Stimulated activated CD4-positive, alpha-beta T cell treated with anti-CD3 and anti-CD28 coated beads, Interleukin-15, amount 100 ng/mL, for 24 hours (primary cell): ENCODE data around the gene KCTD1.

Experiments
- DNase-seq: peaks from one replicate; pipeline ENCODE4 v3.0.0-alpha.2; 2020

The KCTD1 gene

DNA sequence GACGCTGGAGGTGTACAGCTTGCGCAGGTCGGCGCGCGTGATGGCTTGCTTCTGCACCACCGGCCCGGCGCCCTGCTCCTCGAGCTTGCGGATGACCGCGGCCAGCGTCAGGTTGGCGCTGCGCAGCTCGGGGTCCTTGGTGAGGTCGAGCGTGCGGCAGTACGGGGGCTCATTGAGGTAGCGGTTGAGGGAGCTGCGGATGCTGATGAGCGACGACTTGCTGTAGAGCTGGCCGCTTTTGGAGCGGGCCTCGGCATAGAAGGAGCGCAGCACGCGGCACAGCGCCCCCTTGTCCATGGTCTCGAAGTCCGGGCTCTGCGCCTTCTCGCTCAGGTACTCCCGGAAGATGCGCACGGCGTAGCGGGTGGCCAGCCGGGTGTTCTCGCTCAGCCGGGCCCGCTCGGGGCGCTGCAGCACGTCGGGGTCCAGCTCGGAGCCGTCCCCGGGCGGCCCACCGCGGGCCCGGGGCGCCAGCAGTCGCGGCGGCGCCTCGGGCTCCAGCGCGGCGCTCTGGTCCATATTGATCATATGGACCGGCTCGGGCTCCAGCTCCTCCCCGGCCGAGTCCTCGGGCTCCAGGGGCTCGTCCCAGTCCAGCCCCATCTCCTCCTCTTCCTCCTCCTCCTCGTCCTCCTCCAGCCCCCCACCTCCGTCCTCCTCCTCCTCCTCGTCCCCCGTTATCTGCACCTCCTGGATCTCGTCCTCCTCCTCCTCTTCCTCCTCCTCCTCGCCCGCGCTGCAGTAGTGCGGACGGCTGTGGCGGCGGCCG, 523 bp downstream of the KCTD1 start:
- DNase-seq = peak; percentile 77

DNA sequence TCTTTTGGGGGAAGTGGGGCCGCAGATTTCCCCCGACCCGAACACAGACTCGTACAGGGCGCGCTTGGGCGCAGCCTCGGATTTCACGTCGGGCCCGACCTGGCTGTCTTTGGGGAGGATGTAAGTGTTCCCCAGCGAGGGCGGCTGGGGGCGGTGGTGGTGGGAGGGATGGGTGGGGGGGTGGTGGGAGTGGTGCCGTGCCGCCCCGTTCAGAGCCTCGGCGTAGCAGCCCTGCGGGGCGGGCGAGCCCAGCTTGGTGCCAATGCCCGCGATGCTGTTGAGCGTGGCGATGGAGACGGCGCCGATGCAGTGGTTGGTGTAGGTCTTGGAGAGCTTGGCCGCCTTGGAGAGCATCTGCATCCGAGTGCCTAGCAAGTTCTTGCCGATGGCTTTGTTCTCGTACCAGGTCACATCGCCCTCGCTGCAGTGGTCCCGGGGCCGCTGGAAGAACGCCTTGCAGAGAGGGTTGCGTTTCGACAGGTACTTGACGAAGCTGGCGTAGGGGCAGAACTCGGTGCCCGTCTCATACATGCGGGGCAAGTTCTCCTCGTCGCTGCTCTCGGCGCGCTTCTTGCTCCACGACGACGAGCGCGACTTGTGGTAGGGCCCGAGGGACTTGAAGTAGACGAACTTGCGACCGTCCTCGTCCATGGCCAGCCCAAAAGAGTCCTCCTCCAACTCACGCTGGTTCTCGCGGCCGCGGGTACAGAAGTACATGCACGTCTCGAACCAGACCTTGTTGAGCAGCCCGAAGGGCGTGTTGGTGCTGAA, 1.3 kb downstream of the KCTD1 start:
- peak; percentile 2 for DNase-seq

DNA sequence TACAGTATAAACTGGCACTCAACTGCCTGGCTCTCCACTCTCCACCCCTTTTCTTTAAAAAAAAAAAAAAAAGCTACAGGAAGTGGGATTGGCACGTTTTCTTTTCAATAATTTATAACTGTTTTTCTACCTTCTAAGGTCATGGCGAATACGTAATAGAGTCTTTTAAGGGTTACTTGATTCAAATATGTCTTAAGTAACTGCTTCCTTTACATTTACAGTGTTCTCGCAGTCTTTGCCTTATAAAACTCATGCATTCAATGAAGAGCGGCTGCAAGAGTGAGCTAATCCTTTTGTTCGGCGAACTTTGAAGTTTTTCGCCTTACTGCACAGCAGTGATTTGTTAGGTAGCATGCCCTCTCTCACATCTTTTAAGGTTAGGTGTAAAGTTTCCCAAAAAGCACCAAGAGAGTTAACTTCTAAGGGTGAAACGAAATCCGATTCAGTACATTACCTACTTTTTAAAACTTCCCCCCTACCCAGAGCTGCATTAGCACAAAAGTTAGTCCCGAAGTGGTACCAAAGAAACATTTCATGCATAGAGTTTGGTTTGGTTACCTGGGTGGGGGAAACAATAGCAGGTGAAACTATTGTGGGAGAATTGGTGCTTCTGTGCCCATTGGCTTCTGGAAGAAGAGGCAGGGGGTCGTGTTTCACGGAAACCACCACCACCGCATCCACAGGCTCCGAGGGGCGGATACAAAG, 2.0 kb downstream of the KCTD1 start:
- DNase-seq = no peak

DNA sequence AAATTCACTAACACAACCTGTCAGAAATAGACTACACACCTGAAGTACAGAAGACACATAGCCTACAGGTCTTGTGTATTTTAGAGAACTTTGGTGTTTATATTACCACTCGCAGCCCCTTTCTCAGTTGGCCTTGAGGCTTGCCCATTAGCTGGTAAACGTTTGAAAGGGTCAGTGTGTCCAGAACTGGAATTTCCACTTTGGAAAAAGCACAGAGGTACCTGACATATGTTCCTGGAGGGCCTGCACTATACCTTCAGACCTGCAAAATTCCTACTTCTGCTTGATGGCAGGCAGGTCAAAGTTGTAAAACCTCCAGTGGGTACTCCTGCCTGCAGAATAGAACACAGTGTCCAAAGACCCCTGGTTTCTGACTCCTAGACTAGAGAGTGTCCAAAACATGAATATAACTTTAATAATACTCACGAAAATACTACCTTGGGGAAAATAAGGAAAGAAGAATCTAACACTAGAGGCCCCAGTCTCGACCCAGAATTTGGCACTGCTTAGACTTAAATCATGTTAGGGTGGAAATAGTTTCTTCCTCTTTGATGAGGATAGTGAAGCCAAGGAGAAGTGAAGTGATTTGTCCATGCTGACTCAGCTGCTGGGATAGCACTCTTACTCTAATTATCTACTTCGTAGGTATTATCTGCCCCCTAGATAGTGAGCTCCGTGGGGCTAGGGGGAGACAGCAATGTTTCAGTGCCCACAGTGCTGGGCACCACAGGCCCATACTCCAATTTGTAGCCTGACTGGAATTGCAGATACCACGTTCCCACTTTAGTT, 2.8 kb downstream of the KCTD1 start:
- no peak for DNase-seq

GRCh38 chr18:26544451-26544850, 3.9 kb downstream of the KCTD1 start:
- DNase-seq = no peak

GRCh38 chr18:26543373-26543772, 5.0 kb downstream of the KCTD1 start:
- no peak for DNase-seq

DNA sequence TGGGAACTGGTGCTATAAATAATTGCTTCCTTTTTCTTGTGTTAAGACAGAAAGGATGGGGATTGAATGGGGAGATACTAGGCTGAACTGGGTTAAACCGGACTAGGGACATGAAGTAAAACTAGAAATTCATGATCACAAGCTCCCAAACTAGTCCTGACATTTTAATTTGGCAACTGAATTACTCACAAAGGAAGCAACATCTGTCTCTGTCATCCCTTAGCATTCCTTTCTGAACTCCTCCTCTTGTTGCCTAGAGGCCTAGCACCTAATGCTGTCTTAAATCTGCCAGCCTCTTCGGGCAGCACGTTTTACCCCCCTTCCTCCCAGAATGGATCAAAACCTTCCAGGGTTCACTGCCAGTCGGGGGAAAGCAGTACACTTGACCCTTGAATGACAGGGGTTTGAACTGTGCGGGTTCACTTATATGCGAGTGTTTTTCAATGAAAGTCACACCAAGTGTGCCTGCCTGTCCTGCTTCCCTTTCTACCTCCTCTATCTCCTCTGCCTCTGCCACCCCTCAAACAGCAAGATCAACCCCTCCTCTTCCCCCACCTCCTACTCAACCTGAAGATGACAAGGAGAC, 8.2 kb downstream of the KCTD1 start:
- no peak for DNase-seq

- DNase-seq = no peak
Observed at GRCh38 chr18:26538524-26538923, 9.8 kb downstream of the KCTD1 start.

DNA sequence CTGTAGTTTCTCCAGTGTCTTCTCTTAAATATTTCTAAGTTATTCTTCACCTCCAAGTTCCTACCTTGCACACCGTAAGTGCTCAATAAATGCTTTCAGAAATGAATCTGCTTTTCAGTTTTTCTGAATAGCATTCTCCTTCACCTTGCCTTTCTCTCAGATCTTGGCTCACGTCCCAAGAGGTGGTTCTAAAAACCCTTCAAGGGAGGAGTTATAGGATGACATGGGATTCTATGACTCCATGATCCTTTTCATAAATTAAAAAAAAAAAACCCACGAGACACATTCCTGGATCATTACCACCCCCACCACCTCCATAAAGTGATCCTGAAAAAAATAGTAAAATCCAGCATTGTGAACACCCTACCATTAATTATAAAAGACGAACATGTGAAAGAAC, 11.7 kb downstream of the KCTD1 start:
- DNase-seq = no peak

- no peak for DNase-seq
Observed at GRCh38 chr18:26536032-26536431, 12.3 kb downstream of the KCTD1 start.

DNA sequence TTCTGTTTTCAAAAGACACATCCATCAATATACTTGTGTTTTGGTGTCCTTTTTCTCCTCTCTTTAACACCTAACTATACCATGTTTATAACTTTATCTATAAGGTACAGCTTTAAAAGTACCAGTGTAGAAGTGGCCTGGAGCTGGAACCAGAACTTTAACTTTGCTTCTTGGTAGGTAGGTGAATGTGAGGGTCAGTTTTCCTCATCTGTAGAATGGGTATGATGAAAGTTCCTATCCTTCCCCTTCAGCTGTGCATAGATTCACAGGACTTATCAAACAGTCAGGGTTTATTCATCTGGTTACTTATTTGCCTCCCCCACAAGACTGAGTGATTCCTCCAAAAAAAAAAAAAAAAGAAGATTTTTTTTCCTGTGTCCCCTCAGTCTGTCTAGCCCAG, 12.7 kb downstream of the KCTD1 start:
- no peak for DNase-seq

DNA sequence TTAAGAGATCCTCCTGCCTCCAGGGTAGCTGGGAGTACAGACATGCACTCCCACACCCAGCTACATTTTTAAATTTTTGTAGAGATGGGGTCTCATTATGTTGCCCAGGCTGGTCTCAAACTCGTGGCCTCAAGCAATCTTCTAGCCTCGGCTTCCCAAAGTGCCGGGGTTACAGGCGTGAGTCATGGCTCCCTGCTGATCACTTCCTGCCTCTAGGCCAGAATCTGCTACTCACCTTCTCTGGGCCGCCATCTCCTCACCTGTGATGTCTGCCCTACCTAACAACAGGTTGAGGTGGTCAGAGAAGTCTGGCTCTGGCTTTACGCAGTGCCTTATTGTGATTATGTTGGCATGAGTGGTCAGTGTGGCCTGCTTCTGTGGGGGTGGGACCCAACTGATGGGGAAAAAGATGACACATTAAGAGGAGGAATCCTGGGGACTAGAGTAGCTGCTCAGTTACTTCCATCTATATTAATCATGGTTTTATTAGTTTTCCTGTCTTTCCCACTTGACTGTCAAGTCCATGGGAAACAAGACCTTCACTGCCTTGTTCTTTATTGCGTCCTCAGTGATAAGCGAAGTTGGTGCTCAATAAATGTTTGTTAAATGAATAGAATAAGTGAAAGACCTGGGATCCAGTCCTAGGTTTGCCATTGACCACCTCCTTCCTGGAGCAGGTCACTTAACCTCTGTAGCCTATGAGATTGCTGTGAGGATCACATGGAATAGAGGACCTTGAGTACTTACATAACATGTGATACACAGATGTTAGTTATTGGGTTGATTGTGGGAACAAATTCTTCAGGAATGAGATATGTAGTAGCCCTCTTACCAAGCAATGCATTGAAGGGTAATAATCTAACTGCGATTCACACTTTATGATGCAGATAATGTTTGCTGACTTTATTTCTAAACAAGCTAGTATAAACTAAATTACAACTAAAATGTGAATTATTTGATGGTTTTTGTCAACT, 15.7 kb downstream of the KCTD1 start:
- DNase-seq = no peak

GRCh38 chr18:26531605-26532298, 16.6 kb downstream of the KCTD1 start:
- DNase-seq = no peak

DNA sequence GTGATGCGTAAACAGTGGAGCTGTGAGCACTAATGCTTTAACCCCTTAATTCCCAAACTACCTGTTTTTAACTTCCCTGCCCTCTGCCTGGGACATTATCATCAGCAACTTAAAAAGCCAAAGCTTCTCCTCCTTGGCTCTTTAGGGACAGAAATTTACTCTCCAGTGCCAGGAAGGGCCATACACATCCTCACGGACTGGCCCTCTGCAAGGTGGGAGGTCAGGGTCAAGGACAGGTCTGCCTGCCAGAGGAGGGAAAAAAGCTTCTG, 21.5 kb downstream of the KCTD1 start:
- DNase-seq = no peak

GRCh38 chr18:26526128-26526965, 22.0 kb downstream of the KCTD1 start:
- no peak for DNase-seq

DNA sequence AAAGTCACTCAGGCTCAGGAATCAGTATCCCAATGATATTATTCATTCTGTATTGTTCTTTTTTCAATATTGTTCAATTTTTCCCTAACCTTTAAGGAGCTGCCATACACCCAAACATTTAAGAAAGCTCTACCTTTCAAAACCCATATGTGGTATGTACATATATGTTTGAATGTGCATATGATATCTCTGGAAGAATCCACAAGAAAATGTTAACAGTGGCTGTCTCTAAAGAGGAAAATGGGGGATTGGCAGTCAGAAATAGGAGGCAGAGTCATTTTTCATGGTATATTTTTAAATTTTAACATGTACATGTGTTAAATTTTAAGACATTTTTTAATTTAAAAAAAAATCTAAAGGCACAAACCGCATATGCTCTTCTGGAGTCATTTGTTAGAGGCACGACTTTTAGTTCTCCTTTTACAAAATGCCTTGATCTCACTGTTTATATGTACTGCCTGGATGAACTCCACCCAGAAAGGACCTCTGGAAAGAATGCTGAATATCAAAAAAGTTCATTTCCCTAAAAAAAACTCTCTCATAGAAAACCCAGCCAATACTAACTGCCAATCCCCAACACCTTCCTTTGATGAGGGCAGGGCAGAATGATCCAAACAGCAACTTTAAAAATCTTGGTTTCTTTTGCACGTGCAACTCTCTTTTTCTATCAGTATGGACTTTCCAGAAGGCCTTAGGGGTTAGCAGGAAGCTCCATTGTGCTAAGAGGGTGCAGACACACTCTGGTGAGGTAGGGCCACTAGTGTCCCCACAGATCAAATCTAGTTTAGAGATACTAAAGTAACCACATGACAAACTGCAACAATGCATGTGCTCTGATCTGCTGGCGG, 23.6 kb downstream of the KCTD1 start:
- no peak for DNase-seq

- no peak for DNase-seq
Observed at GRCh38 chr18:26524002-26524401, 24.4 kb downstream of the KCTD1 start.

DNA sequence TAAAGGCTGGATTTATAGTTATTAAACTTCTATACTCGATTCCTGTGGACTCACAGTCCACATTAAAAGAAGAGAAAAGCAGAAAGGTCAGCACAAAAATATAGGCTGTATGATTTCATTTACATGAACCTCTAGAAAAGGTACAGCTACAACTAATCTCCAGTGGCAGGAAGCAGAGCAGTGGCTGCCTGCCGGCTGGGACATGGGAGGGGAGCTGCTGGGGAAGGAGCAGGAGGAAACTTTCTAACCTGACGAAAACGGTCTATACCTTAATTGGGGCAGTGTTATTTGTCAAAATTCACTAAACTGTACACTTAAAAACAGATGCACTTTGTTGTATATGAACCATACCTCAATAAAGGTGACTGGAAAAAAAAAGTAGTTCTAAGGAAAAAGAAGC, 26.7 kb downstream of the KCTD1 start:
- no peak for DNase-seq

- no peak for DNase-seq
Observed at GRCh38 chr18:26520974-26521373, 27.4 kb downstream of the KCTD1 start.
